ENCODE results near the gene GPATCH1.
"Not testable (repeated sequence)": the region's sequence is repeated elsewhere in the genome, so short reads cannot be mapped to it uniquely, and the experiment has no call there.

The GPATCH1 gene

GRCh38 chr19:33159893-33160292 lies 78.9 kb downstream of the GPATCH1 start:
- DNase-seq (ENCODE audit: low spot score), result no peak

- no peak for DNase-seq (ENCODE audit: low spot score)
Measured at GRCh38 chr19:33161201-33161600, 80.2 kb downstream of the GPATCH1 start.

GRCh38 chr19:33163481-33163880 lies 82.5 kb downstream of the GPATCH1 start:
- no peak for DNase-seq (ENCODE audit: low spot score)

GRCh38 chr19:33166037-33166436 lies 85.1 kb downstream of the GPATCH1 start:
- not testable (repeated sequence) for DNase-seq (ENCODE audit: low spot score)

GRCh38 chr19:33167438-33167837 lies 86.5 kb downstream of the GPATCH1 start:
- DNase-seq (ENCODE audit: low spot score), result no peak

GRCh38 chr19:33168528-33168927 lies 87.5 kb downstream of the GPATCH1 start:
- DNase-seq (ENCODE audit: low spot score), result no peak

- no peak for DNase-seq (ENCODE audit: low spot score)
Measured at GRCh38 chr19:33171222-33171795, 90.3 kb downstream of the GPATCH1 start.

GRCh38 chr19:33171916-33172359 lies 91.0 kb downstream of the GPATCH1 start:
- peak; percentile 42 for DNase-seq (ENCODE audit: low spot score)

- no peak for DNase-seq (ENCODE audit: low spot score)
Measured at GRCh38 chr19:33174186-33174585, 93.2 kb downstream of the GPATCH1 start.

- no peak for DNase-seq (ENCODE audit: low spot score)
Measured at GRCh38 chr19:33175156-33175782, 94.3 kb downstream of the GPATCH1 start.

GRCh38 chr19:33175886-33176669 lies 95.1 kb downstream of the GPATCH1 start:
- DNase-seq (ENCODE audit: low spot score), result peak; percentile 48

- DNase-seq (ENCODE audit: low spot score), result peak; percentile 98
Measured at GRCh38 chr19:33176670-33177416, 95.9 kb downstream of the GPATCH1 start.

GRCh38 chr19:33177417-33177979 lies 96.5 kb downstream of the GPATCH1 start:
- DNase-seq (ENCODE audit: low spot score), result peak; percentile 65
